H1 (cell line): Measurements from ENCODE around the gene SCO1. TPM values are rescaled to one million over a fixed set of nuclear protein-coding genes. Genes with fewer than 3 reads are reported as not detected.

Experiments
- CTCF ChIA-PET: fragments of 300-600 bp; sonication (Branson Sonifier 250); formaldehyde crosslinking; loops from one replicate; lab custom pipeline; 2021; ENCODE audit not compliant: partially characterized antibody; lab: Charles Lee
- POLR2A ChIA-PET: fragments of 300-600 bp; sonication (Branson Sonifier 250); formaldehyde crosslinking; loops from one replicate; lab custom pipeline; 2021; ENCODE audit warnings: inconsistent platforms; ENCODE audit not compliant: partially characterized antibody; lab: Charles Lee
- DNase-seq, 2 experiments: peaks; one replicate each; pipeline versions ENCODE4 v3.0.0 to v3.0.0-alpha.2; 2010 to 2022; ENCODE audit warnings: low spot score in 2 of 2, low read depth in 1 of 2, mixed read lengths in 1 of 2
- FAIRE-seq: peaks from 2 replicates; lab custom pipeline; 2011; peaks lifted over from hg19 to GRCh38; lab: Jason Lieb, UNC
- H2AFZ ChIP-seq: 2 replicates; pipeline ENCODE4 v1.8.1; 2012; ENCODE audit warnings: low read length, inconsistent platforms
- H2AK5ac ChIP-seq: 2 replicates; pipeline ENCODE4 v1.6.1; 2013; ENCODE audit warnings: low read depth, low read length
- H2BK120ac ChIP-seq: replicated peaks from 2 replicates; pipeline ENCODE3; 2013; ENCODE audit warnings: low read depth, low read length, inconsistent platforms
- H2BK12ac ChIP-seq: 2 replicates; pipeline ENCODE4 v1.6.1; 2013; ENCODE audit warnings: low read depth, low read length
- H2BK15ac ChIP-seq: 2 replicates; pipeline ENCODE4 v1.6.1; 2013; ENCODE audit warnings: low read length
- H2BK20ac ChIP-seq: 2 replicates; pipeline ENCODE4 v1.6.1; 2013; ENCODE audit warnings: low read length
- H2BK5ac ChIP-seq: 2 replicates; pipeline ENCODE4 v1.6.1; 2013; ENCODE audit warnings: low read depth, low read length
- H3K14ac ChIP-seq: 2 replicates; pipeline ENCODE4 v1.6.1; 2013; ENCODE audit warnings: inconsistent platforms; ENCODE audit not compliant: insufficient read length
- H3K18ac ChIP-seq: 2 replicates; pipeline ENCODE4 v1.6.1; 2013; ENCODE audit warnings: low read length; ENCODE audit errors: extremely low read depth
- H3K23ac ChIP-seq: 2 replicates; pipeline ENCODE4 v1.6.1; 2013; ENCODE audit warnings: inconsistent platforms; ENCODE audit not compliant: insufficient read length
- H3K23me2 ChIP-seq: 2 replicates; pipeline ENCODE4 v1.6.1; 2013; ENCODE audit warnings: low read depth, low read length
- H3K27ac ChIP-seq: 2 replicates; pipeline ENCODE4 v1.6.1; 2011; ENCODE audit warnings: low read depth, low read length, inconsistent platforms
- H3K27me3 ChIP-seq, 4 experiments: replicated peaks in 1 of 4; 1 replicate in 1 of 4; 2 replicates in 3 of 4; pipeline versions ENCODE4 v1.6.1 to v1.8.1; 2011 to 2013; ENCODE audit warnings: low read length in 3 of 4, mild to moderate bottlenecking in 3 of 4, inconsistent platforms in 2 of 4, mixed read lengths in 2 of 4, moderate library complexity in 1 of 4; ENCODE audit not compliant: control insufficient read depth in 3 of 4, insufficient read depth in 3 of 4; ENCODE audit errors: extremely low read depth in 1 of 4
- H3K36me3 ChIP-seq, 4 experiments: 2 replicates each; pipeline versions ENCODE4 v1.6.1 to v1.8.1; 2011 to 2013; ENCODE audit warnings: mild to moderate bottlenecking in 4 of 4, low read length in 3 of 4, moderate library complexity in 2 of 4, control low read depth in 1 of 4, inconsistent platforms in 1 of 4; ENCODE audit not compliant: insufficient read depth in 4 of 4, control insufficient read depth in 2 of 4
- H3K4ac ChIP-seq: replicated peaks from 2 replicates; pipeline ENCODE3; 2013; ENCODE audit warnings: low read length, low read depth, mixed read lengths, inconsistent platforms; ENCODE audit not compliant: insufficient read length
- H3K4me1 ChIP-seq, 4 experiments: replicated peaks in 1 of 4; 1 replicate in 1 of 4; 2 replicates in 3 of 4; pipeline versions ENCODE4 v1.6.1 to v1.8.1; 2011 to 2013; ENCODE audit warnings: low read length in 3 of 4, inconsistent platforms in 2 of 4, mixed read lengths in 1 of 4; ENCODE audit not compliant: insufficient read depth in 4 of 4, control insufficient read depth in 3 of 4
- H3K4me2 ChIP-seq, 2 experiments: 2 replicates each; pipeline versions ENCODE4 v1.6.1 to v1.8.1; 2011 to 2013; ENCODE audit warnings: low read depth in 2 of 2, low read length in 2 of 2, control low read depth in 1 of 2, inconsistent platforms in 1 of 2, mild to moderate bottlenecking in 1 of 2; ENCODE audit not compliant: insufficient read depth in 1 of 2
- H3K4me3 ChIP-seq, 4 experiments: fragments of 200-600, 300-600 bp in 1 of 4; sonication (generic), shearing (Covaris generic), sonication (Bioruptor Twin) in 1 of 4; 2 replicates each; pipeline versions ENCODE4 v1.5.1 to v1.8.1; 2011 to 2016; ENCODE audit warnings: low read length in 4 of 4, low read depth in 3 of 4, control low read depth in 2 of 4, inconsistent platforms in 2 of 4, mild to moderate bottlenecking in 2 of 4, mixed read lengths in 1 of 4, moderate library complexity in 1 of 4; ENCODE audit not compliant: insufficient read depth in 2 of 4; ENCODE audit errors: extremely low read depth in 1 of 4
- H3K56ac ChIP-seq: replicated peaks from 2 replicates; pipeline ENCODE3; 2013; ENCODE audit warnings: low read depth, mild to moderate bottlenecking, mixed read lengths, low read length, inconsistent platforms; ENCODE audit not compliant: insufficient read length
- H3K79me1 ChIP-seq: 2 replicates; pipeline ENCODE4 v1.6.1; 2013; ENCODE audit warnings: low read depth, low read length, control low read depth
- H3K79me2 ChIP-seq, 2 experiments: 2 replicates each; pipeline versions ENCODE4 v1.6.1 to v1.8.1; 2012 to 2013; ENCODE audit warnings: low read length in 2 of 2, mild to moderate bottlenecking in 2 of 2, inconsistent platforms in 1 of 2; ENCODE audit not compliant: insufficient read depth in 2 of 2, control insufficient read depth in 1 of 2
- H3K9ac ChIP-seq, 4 experiments: replicated peaks in 1 of 4; 1 replicate in 1 of 4; 2 replicates in 3 of 4; pipeline versions ENCODE4 v1.6.1 to v1.8.1; 2011 to 2013; ENCODE audit warnings: low read depth in 3 of 4, low read length in 3 of 4, control low read depth in 2 of 4, mild to moderate bottlenecking in 2 of 4, moderate library complexity in 2 of 4, inconsistent platforms in 1 of 4; ENCODE audit errors: extremely low read depth in 1 of 4
- H3K9me3 ChIP-seq, 2 experiments: 2 replicates each; pipeline versions ENCODE4 v1.6.1 to v1.8.1; 2012 to 2013; ENCODE audit warnings: mild to moderate bottlenecking in 2 of 2, moderate library complexity in 2 of 2, control low read depth in 1 of 2, inconsistent platforms in 1 of 2, low read depth in 1 of 2, low read length in 1 of 2, mixed read lengths in 1 of 2; ENCODE audit not compliant: insufficient read depth in 2 of 2
- H4K20me1 ChIP-seq, 2 experiments: replicated peaks in 1 of 2; 2 replicates each; pipeline versions ENCODE3 to v1.8.1; 2011 to 2013; ENCODE audit warnings: inconsistent platforms in 2 of 2, low read length in 2 of 2, mild to moderate bottlenecking in 1 of 2; ENCODE audit not compliant: insufficient read depth in 2 of 2, control insufficient read depth in 1 of 2
- H4K5ac ChIP-seq: 2 replicates; pipeline ENCODE4 v1.6.1; 2013; ENCODE audit warnings: low read length, low read depth, mixed read lengths, inconsistent platforms; ENCODE audit not compliant: insufficient read length
- H4K8ac ChIP-seq: 2 replicates; pipeline ENCODE4 v1.8.0; 2013; ENCODE audit warnings: mild to moderate bottlenecking, moderate library complexity, low read length, inconsistent platforms; ENCODE audit not compliant: insufficient read depth; ENCODE audit errors: extremely low read depth
- H4K91ac ChIP-seq: replicated peaks from 2 replicates; pipeline ENCODE3; 2013; ENCODE audit warnings: low read length, mixed read lengths, inconsistent platforms; ENCODE audit not compliant: insufficient read length
- ATF2 ChIP-seq: IDR thresholded peaks from 2 replicates; pipeline ENCODE4 v1.6.1; 2012; ENCODE audit warnings: low read length, inconsistent platforms
- CEBPB ChIP-seq: IDR thresholded peaks from 2 replicates; pipeline ENCODE4 v1.6.1; 2012; ENCODE audit warnings: low read depth, low read length
- CHD2 ChIP-seq: IDR thresholded peaks from 2 replicates; pipeline ENCODE4 v1.6.1; 2012; ENCODE audit warnings: low read length, improper control_type of control experiment
- CTBP2 ChIP-seq: IDR thresholded peaks from 2 replicates; pipeline ENCODE4 v1.7.0; 2011; ENCODE audit warnings: borderline replicate concordance, mild to moderate bottlenecking, moderate library complexity, mixed read lengths, low read length; ENCODE audit not compliant: insufficient read depth, insufficient read length
- E2F6 ChIP-seq: IDR thresholded peaks from 2 replicates; pipeline ENCODE4 v1.6.1; 2012; ENCODE audit warnings: inconsistent platforms
- GABPA ChIP-seq: IDR thresholded peaks from 2 replicates; pipeline ENCODE4 v1.6.1; 2011; ENCODE audit warnings: mild to moderate bottlenecking, low read length, moderate library complexity, borderline replicate concordance; ENCODE audit not compliant: insufficient read depth
- GTF2F1 ChIP-seq: IDR thresholded peaks from 2 replicates; pipeline ENCODE4 v1.6.1; 2012; ENCODE audit warnings: low read depth, low read length, improper control_type of control experiment, borderline replicate concordance
- JUN ChIP-seq: IDR thresholded peaks from 2 replicates; pipeline ENCODE4 v1.6.1; 2011; ENCODE audit warnings: low read depth, mild to moderate bottlenecking, improper control_type of control experiment, low read length
- RBBP5 ChIP-seq: IDR thresholded peaks from 2 replicates; pipeline ENCODE4 v1.7.1; 2012; ENCODE audit warnings: low read depth, mild to moderate bottlenecking, inconsistent platforms, low read length, moderate library complexity, borderline replicate concordance
- RFX5 ChIP-seq: IDR thresholded peaks from 2 replicates; pipeline ENCODE4 v1.6.1; 2011; ENCODE audit warnings: low read depth, low read length, improper control_type of control experiment, borderline replicate concordance
- SUZ12 ChIP-seq: fragments of 200-600 bp; sonication (generic); IDR thresholded peaks from 2 replicates; pipeline ENCODE4 v1.6.1; 2012; ENCODE audit warnings: mild to moderate bottlenecking, inconsistent platforms, low read length, moderate library complexity, mixed read lengths
- WGBS, 2 experiments: shearing (Covaris generic) in 1 of 2; methylation state at CpG; one replicate each; pipeline versions ENCODE4 v1.1.6 to v1.1.7; 2013 to 2015; ENCODE audit warnings: low lambda C conversion rate in 2 of 2, mixed read lengths in 2 of 2, inconsistent platforms in 1 of 2, low coverage in 1 of 2, missing lambda C conversion rate in 1 of 2; ENCODE audit not compliant: insufficient replicate concordance in 2 of 2, insufficient coverage in 1 of 2, insufficient read length in 1 of 2; ENCODE audit errors: extremely low coverage in 1 of 2, missing lambda C conversion rate in 1 of 2; 5-methylcytosine and 5-hydroxymethylcytosine counted together
- polyA plus RNA-seq, 7 experiments: library from polyadenylated mRNA; depleted of rRNA in 3 of 7; stranded (reverse) in 5 of 7; unstranded in 2 of 7; fragments of >200 nt in 5 of 7; fragments of 200-250 nt in 2 of 7; gene quantifications; 1 replicate in 5 of 7; 2 replicates in 1 of 7; 4 replicates in 1 of 7; pipeline versions ENCODE4 v1.2.1 to v1.2.3, GENCODE V29; 2011 to 2013; ENCODE audit warnings: missing spikeins in 2 of 7, mixed read lengths in 2 of 7
- total RNA-seq: library from RNA; stranded (reverse); fragmentation: NEBNext Ultra II Directional; extraction: Animal tissue kit (Norgen Biotek cat#: 25700); gene quantifications from 2 replicates; pipeline ENCODE4 v1.2.1, GENCODE V29; 2021

Gene SCO1
- total and polyA plus RNA-seq, 2 of the 8 experiments (the other 6 are each of a cell fraction or from before 2014, with no cell fraction given): 18.7 to 61.8 TPM

GRCh38 chr17:10726196-10726595 lies 28.9 kb upstream of the SCO1 start:
- no peak overlapping the region for H3K18ac ChIP-seq
- H3K79me1 ChIP-seq: no peaks in the 10 kb centered on the region
- ChIA-PET CTCF (interaction anchor here (2.0 kb wide), 1 partner anchor 97 kb away, joined by 4 read pairs; no protein-coding TSS in a partner anchor), POLR2A (no interaction called here)
- no peak overlapping the region for H4K5ac ChIP-seq
- DNase-seq (no peak), FAIRE-seq (no peak)
- H2BK15ac ChIP-seq: no peak overlapping the region
- no peak overlapping the region for H3K4ac ChIP-seq
- no peak overlapping the region for H2BK12ac ChIP-seq
- H3K23me2 ChIP-seq: peaks cover 2% of the 10 kb centered on the region; the same call in 1 of the 2 replicates
- H3K4me3 ChIP-seq: no peak overlapping the region
- H3K14ac ChIP-seq: no peak overlapping the region
- H2BK20ac ChIP-seq: no peak overlapping the region
- H3K27me3 ChIP-seq: no peaks in the 10 kb centered on the region
- H3K36me3 ChIP-seq: no peaks in the 10 kb centered on the region
- H3K56ac ChIP-seq: no peak overlapping the region
- no peak overlapping the region for H2AFZ ChIP-seq
- H2BK5ac ChIP-seq: no peak overlapping the region
- no peak overlapping the region for H3K9ac ChIP-seq
- H3K4me2 ChIP-seq: no peak overlapping the region
- H3K23ac ChIP-seq: no peak overlapping the region
- 61% methylated on average over 2 of the region's 2 CpGs; no CpG with 5 or more reads in 1 of the 2 experiments for WGBS, 2 experiments
- H3K79me2 ChIP-seq: no peaks in the 10 kb centered on the region
- H2BK120ac ChIP-seq: no peak overlapping the region
- H4K8ac ChIP-seq: no peak overlapping the region
- H3K27ac ChIP-seq: no peak overlapping the region
- no peaks in the 10 kb centered on the region for H3K9me3 ChIP-seq
- H4K20me1 ChIP-seq: no peaks in the 10 kb centered on the region
- H3K4me1 ChIP-seq: peaks cover 0 to 3% (median under 1%) of the 10 kb centered on the region in 4 experiments; a peak in 6 of 7 replicates
- H2AK5ac ChIP-seq: no peak overlapping the region
- no peak overlapping the region for H4K91ac ChIP-seq
- TF ChIP-seq GTF2F1: no peak
- TF ChIP-seq SUZ12: no peak
- no peak for TF ChIP-seq CHD2
- TF ChIP-seq RBBP5: no peak
- no peak for TF ChIP-seq GABPA
- no peak for TF ChIP-seq RFX5
- TF ChIP-seq E2F6: no peak
- TF ChIP-seq JUN: no peak
- no peak for TF ChIP-seq CEBPB
- TF ChIP-seq CTBP2: no peak
- TF ChIP-seq ATF2: no peak
